GM21515 (cell line): ENCODE measurements around the gene PLXNA2.

Source experiments
- ATAC-seq: cut with Tn5 transposase; IDR thresholded peaks from one replicate; pipeline ENCODE4 v1.9.1; 2021; ENCODE audit not compliant: unreplicated experiment

PLXNA2 gene

DNA sequence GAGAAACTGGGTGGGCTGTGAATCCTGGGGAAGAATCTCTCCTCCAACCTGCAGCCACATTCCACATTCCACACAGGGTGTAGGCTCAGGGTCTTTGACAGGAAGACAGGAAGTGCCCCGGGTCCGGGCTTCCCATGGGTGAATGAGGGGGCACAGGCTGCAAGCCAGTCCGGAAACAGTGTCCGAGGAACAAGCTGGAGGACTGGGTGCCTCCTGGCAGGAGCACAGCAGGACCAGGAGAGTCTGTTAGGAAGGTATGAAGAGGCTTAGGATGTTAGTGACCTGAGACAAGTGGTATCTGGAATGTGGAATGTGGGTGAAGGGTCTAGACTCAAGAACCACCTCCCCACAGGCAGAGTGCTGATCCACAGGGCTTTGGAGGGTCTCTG, 212.3 kb downstream of the PLXNA2 start:
- no peak for ATAC-seq

DNA sequence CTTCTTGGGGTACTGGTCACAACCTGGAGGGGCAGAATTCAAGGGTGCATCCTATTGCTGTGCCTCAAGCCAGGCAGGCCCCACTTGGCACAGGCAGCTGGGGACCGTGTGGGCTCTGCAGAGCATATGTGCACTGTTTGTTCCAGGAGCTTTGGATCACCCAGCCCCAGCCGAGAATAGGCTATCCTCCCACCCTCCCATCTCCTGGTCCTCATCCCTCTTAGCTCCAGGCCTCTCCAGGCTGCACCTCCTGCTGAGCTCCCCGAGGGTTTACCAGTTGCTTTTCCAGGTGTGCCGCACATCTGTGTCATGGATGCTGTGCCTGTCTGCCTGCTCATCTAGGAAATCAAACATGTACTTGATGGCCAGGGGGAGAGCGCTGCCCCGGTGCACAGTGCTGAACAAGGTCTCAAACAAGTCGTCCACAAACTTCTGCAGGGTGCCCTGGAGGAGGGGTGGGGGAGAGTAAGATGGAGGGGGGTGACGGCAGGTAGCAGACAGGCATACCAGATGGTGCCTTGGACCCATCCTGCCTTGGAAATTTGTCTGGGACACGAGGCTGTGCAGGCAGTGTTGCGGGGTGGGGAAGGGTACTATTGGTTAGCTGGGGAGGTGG, 212.8 kb downstream of the PLXNA2 start:
- ATAC-seq = no peak

DNA sequence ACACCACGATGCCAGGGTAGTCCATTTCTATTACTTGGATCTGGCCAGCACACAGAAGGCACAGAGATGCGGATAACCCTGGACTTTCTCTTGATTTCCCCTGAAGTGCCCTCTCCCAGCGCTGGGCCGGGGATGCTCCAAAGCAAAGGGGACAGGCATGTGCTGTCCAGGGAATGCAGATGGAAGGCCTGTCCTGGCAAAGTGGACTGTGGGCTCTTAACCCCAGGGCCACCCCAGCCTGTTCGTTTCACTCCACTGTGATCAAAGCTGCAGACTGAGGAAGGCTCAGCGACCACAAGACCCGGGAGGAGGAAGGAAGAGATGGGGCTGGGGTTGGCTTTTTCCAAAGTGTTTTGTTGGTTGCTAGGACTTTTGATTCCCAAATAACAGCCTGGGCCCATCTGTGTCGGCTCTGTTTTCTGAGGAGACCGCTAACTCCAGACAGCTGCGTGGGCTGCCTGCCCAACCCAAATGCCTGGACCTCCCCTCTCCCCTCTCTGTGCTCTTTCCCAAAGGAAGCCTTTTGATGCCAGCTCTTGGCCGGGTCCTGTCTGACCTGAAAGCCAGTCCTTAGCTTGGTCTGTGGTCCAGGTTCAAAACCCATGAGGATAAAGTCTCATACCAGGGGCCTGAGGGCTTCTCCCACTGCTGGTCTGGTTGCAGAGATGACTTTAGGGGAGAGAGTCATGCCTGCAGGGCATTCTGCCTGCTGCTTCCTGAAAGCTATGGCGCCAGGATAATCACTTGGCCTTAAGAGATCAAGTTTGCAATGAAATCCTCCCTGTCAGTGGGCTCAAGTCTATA, 213.7 kb downstream of the PLXNA2 start:
- ATAC-seq = no peak

DNA sequence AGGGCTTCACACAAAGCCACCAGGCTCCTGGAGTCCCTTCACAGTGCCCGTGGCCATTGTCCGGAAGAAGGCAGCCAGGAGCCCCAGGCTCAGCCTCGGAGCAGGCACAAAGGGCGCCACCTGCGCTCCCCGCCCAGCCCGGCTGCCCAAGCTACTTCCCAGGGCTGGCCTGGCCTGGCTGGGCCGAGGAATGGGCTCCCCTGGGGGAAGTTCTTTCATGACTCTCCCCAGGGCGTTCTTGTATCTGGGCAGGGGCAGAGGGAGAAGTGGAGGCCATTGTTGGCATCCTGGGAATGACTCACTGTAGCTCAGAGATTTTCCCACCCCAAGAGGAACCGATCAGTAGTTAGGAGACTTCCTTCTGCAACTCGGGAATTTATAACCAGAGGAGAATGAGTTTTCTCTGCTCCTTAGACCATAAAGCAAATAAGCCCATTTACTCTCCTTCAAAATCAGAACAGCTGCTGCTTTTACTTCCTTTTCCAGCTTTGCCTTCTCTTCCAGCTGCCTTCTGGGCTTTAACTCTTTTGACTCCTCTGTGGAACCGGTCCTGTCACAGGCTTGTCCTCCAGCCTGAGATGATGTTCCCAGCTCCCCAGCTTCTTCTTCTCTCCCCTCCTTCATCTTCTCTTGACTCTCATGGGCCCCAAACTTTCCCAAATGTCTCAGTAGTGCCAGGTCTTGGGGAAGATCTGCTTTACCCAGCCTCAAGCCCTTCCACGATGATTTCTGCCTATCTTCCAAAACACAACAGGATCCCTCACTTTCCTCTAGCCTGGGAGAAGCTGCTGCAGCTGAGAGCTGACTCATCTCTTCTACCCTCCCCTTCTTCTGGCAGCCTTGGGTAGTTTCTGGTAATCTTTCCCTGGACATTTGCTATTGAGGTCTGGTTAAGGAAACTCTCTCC, 214.6 kb downstream of the PLXNA2 start:
- no peak for ATAC-seq

DNA sequence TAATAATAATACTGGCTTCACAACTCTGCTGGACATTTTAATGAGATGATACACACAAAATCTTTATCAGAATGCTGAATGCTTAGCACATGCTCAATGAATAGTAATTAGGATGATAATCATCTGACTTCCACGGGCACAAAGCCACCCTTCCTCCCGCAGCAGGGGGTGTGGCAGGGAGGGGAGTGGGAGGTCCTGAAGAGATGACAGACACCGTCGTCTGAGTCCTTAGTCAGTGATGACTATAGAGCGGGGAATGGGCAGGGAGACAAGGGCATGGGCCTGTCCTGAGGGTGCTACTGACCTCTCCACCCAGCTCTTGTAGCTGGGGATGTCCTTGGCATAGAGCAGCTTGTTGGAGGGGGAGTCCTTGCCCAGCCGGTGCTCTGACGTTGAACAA, 215.7 kb downstream of the PLXNA2 start:
- no peak for ATAC-seq

DNA sequence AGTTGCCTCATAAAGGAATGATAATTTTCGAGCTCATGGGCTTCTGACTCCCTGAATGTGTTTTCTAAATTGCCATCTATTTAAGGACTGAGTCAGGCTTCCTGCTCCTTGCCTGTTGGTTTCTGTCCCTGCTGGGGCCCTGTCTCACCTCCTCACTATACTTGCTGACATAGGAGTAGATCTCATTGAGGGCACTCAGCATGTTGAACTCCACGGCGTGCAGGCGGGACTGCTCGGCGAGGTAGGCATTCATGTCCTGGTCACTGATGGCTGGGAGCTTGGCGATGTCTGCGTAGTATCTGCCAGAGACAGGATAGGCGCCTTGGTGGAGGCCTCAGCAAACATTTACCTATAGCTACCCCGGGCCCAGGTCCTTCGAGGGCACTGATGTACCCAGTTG, 216.3 kb downstream of the PLXNA2 start:
- no peak for ATAC-seq

DNA sequence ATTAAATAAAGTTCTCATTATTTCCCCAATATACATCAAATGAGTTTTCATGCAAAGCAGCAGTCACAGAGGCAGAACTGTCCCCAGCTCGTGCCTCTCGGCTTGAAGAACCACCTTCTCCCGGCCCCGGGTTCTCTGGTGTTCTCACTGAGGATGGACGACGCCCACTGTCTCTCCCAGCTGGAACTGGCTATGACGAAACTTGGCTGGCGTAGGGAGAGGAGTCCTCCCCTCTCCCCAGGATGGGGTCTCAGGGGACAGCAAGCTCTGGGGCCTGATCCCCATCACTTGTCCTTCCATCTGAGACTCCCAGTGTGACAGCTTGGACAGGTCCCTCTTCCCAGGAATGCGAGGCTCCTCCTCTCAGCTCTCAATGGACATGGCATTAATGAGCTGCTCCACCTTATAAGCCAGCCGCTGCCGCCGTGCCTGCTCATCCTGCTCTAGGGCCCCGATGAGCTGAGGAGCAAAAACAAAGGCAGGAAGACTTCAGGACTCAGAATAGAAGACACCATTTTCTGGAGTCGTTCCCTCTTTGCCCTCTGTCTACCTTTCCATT, 217.2 kb downstream of the PLXNA2 start:
- ATAC-seq = no peak

DNA sequence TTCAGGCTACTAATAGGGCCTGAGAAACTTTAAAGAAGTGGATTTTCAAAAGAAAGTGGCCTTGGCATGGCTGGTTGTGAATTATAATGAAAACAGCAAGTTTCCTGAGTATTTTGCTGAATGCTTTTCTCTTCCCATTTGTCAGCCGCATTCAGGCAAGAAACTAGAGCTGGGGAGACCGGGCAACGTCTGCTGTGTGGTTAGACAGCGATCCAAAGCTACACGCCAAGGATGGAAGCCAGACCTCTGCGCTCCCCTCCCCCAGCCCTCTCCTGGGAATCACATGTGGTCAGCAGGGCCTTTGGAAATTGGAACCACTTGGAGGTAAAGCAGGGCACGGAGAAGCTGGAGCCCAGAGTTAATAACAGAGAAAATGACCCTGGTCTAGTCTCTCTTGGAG, 219.2 kb downstream of the PLXNA2 start:
- ATAC-seq = no peak

DNA sequence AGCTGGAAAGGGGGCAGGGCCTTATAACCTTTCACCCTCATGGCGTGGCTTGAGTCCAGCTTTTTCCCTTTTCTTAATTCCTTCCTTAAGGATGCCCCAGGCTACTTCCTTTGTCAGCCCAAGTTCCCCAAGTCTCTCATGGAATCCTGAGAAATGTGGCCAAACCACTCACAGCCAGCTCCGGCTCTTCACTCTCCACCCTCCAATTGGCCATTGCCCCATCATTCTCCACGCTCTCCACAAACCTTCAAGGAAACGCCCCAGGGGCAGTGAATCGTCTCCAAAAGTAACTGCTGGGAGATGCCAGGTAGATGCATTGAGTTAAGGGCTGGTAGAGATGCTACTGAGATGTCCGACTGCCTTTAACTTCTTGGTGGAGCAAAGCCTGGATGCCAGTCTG, 219.8 kb downstream of the PLXNA2 start:
- ATAC-seq = no peak

DNA sequence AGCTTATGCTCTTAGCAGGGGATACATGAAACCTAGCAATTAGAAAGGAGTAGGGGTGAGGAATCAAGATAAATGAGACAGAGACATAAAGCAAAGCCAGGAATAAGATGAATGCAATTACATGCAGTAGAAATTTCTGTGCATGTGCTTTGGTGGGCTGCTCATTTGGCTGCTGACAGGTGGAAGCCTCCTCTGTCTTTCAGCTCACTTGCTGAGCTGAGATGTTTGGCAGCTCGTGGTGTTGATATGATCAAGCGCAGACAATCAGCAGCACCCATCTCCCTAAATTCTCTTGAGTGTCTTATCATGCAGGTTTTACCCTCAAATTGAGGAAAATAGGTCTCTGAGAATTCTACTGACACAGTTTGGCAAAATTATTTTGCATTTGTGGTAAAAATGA, 224.9 kb downstream of the PLXNA2 start:
- ATAC-seq = no peak

DNA sequence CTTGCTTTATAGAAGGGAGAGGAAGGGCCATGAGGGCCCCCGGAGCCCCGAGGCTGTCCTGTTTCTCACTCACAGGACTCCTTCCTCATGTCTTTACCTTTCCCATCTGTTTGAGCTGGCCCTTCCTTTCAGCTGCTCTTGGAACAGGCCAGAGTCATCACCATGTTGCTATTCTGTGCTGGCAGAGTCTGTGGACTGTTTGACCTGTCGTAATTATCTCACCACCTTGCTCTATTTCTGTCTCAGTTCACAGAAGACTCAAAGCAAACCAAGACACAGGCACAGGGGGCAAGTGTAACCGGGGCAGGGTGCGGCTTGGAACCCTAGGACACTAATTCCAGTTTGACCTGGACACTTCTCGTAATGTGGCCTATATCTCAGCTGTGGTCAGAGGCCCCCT, 228.9 kb downstream of the PLXNA2 start:
- ATAC-seq = no peak

DNA sequence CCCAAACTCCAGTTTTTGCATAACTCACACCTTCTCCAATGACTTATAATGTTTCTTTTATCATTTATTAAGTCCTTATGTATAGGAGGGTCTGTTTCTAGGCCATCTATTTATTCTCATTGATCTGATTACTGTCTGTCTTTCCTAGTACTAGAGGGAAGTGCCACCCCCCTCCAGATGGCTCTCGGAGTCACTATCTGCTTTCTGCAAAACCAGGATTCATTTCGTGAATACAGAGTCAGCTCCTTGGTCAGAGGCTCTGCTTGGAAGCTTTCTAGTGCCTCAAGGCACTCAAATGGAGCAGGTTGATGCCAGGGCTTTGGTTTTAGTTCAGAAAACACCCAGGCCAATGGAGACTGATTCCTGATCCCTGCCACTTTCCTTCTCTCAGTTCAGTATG, 231.0 kb downstream of the PLXNA2 start:
- ATAC-seq = no peak

DNA sequence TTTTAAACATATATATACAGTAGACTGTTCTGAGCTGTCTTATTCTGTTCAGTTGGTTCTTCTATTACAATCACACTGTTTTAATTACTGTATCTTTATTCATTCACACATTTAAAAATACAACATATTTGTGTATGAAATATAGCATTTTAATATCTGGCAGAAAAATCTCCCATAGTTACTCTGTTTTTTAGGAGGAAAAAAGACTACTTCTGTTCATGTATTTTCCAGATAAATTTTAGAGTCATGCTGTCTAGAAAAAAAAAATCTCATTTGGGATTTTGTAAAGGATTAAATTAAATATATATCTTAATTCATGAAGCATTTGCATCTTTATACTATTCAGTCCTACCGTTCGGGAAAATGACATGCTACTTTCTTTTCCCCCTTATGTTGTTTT, 231.5 kb downstream of the PLXNA2 start:
- ATAC-seq = no peak

DNA sequence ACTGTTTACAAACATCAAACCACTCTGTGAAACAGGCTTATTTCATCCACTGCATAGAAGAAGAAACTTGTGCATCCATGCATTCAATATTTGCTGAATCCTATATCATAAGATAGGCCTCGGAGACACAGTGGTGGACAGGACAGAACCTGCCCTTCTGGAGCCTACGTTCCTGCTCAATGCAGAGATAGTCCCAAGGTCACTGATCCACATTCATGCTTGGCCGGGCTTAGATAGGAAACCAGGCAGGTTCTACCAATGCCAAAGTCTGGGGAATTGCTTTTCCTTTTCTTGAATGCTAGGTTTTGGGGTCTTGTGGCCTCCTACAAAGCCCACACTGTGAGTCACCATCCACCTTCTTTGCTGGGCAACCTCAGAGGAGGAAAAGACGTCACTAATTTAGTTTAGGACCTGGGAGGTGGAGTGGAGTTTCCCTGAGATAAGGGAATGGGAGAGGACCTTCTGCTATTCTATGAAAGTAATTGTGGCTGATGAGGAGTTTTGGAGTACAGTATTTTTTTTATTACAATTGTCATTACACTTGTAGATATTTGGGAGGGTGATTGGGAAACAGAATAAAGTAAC, 233.6 kb downstream of the PLXNA2 start:
- ATAC-seq = no peak

DNA sequence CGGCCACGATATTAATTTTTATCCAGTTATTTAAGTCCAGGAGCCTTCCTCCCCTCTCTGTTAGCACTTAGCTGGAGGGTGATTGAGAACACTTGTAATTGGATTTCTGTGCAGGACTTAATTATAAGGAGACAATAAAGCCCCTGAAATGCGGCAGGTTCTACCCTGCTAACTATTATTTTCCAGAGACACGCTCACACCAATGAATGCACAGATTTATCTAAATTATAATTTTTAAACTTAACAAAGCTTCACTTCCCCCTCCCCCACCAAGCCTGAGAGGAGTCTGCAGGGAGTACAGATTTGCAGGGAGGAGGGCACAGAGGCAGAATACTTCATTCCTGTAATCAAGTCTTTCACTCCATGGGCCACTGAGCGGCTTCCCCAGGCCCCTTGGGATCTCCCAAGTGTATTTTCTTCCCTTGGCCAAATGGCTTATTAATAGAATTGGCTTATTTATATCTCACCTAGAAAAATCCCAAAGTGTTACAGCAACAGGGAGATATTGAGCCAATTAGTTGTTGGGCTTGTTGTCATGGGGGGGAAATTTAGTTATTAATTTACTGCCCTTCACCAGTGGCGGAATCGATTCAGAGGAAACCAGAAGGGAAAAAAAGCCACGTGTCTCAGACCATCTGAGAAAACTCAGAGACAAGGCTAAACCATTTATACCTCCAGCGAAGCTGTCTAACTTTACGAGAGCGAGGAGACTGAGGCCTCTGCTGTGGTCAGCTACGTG, 234.3 kb downstream of the PLXNA2 start:
- ATAC-seq = no peak

DNA sequence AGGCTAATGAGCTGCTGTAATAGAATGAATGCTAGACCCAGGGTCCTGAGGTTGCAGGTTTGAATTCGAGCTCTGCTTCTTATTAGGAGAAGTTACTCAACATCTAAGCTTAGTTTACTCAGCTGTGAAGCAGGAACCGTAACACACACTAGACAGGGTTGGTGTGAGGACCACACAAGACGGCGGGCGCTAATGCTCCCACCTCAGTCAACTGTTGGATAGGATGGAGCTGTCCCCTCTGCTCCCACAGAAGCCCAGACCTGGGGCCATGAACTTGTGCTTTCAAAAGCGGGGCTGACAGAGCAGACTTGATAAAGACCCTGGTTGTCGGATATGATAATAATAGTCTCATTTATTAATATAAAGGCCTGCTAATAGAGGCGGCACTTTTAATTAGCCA, 234.9 kb downstream of the PLXNA2 start:
- no peak for ATAC-seq

DNA sequence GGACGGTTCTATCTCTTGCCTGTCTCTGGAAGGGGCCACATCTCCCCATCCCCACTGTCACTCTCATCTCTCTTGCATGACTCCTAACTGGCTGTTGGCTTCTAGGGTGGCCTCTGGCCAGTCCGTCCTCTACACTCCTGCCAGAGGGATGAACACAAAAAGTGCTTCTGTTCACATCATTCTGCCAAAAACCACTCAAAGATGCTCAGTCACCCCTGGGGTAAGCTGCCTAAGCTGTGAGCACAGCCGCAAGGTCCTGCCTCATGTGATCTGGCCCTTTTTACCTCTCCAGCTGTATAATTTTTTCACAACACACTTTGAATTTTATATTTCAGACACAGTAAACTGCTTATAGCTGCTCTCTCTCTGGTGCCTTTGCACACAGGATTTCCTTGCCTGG, 235.7 kb downstream of the PLXNA2 start:
- no peak for ATAC-seq

DNA sequence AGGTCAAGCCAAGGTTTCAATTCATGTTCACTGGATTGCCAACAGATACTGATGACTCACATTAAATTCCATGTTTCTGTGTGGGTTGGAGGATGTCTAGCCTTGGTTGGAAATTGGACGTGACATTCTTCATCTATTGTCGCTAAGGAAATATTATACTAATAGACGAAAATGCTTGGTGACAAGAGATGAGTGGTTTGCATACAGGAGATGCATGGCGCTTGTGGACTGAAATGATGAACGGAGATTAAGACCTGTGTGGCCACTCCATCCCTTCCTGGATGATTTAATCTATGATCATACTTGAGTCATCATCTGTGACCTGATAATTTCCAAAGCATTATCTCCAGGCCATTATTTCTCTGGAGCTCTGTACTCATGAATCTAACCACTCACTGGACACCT, 236.2 kb downstream of the PLXNA2 start:
- no peak for ATAC-seq

DNA sequence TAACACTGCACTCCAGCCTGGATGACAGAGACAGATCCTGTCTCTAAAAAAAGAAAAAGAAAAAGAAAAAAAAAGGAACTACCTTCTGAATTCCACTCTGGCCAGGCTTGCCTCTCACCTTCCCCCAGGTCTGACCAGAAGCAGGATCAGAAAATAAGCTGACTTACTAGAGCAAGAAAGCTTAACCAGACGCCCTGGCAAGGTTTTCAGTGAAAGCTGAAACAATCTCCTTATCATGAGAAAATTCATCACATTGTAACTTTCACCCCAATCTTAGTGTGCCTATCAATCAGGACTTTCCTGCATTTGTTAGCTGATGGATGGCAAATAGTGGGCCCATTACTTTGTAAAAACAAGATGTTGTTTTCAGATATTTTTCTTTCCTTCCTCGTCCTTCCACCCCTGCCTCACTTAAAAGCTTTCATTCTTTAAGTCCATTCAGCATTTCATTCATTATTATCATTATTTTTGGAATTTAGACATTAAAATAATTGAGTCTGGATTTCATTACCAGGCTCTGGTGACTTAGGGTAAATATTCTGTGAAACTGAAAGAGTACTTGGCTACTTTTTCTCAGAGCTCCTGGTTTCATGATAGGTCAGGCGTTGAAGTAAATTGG, 236.8 kb downstream of the PLXNA2 start:
- ATAC-seq = no peak
